T-cell (primary cell): Measurements from ENCODE around the gene FAP. TPM values are rescaled to one million over a fixed set of nuclear protein-coding genes. Genes with fewer than 3 reads are reported as not detected.

Experiments used
- ATAC-seq, 4 experiments: fragments of 200-7000 bp in 3 of 4; fragments of 150-1000 bp in 1 of 4; cut with Tn5 transposase; replicated peaks in 1 of 4; 1 replicate in 3 of 4; 2 replicates in 1 of 4; pipeline ENCODE4 v1.10.0; 2021; ENCODE audit warnings: moderate library complexity in 3 of 4, mild to moderate bottlenecking in 2 of 4, moderate number of reproducible peaks in 1 of 4
- CTCF ChIA-PET, 2 donors: fragments of 300-600 bp; sonication (Branson Sonifier 250); formaldehyde crosslinking; loops; one replicate each; lab custom pipeline; 2022; ENCODE audit warnings: antibody characterized with exemption in 2 of 2; lab: Charles Lee
- POLR2A ChIA-PET, 2 donors: fragments of 300-600 bp; sonication (Branson Sonifier 250); formaldehyde crosslinking; loops; one replicate each; lab custom pipeline; 2022; ENCODE audit warnings: antibody characterized with exemption in 2 of 2; lab: Charles Lee
- DNase-seq, 35 experiments: peaks; one replicate each; pipeline versions ENCODE4 v3.0.0 to v3.0.0-alpha.2; 2013 to 2023
- H3K27ac ChIP-seq: one replicate; pipeline ENCODE4 v1.5.1; 2013; ENCODE audit warnings: low read length
- H3K27me3 ChIP-seq, 2 experiments: replicated peaks in 1 of 2; 1 replicate in 1 of 2; 2 replicates in 1 of 2; pipeline versions ENCODE4 v1.6.1 to v1.7.0; 2013; ENCODE audit warnings: low read length in 1 of 2, mixed read lengths in 1 of 2; ENCODE audit not compliant: control insufficient read depth in 2 of 2, insufficient read depth in 2 of 2; ENCODE audit errors: extremely low read depth in 1 of 2
- H3K36me3 ChIP-seq, 2 donors: 1 replicate in 1 of 2; 2 replicates in 1 of 2; pipeline versions ENCODE4 v1.6.1 to v1.7.0; 2013; ENCODE audit warnings: low read length in 1 of 2; ENCODE audit not compliant: control insufficient read depth in 2 of 2, insufficient read depth in 1 of 2; ENCODE audit errors: extremely low read depth in 1 of 2
- H3K4me1 ChIP-seq, 2 experiments: 1 replicate in 1 of 2; 2 replicates in 1 of 2; pipeline versions ENCODE4 v1.6.1 to v1.7.0; 2013; ENCODE audit warnings: low read length in 2 of 2, mixed read lengths in 1 of 2; ENCODE audit not compliant: insufficient read depth in 2 of 2, control insufficient read depth in 1 of 2; ENCODE audit errors: extremely low read depth in 1 of 2
- H3K4me3 ChIP-seq, 2 donors: 1 replicate in 1 of 2; 2 replicates in 1 of 2; pipeline versions ENCODE4 v1.5.1 to v1.7.0; 2013; ENCODE audit warnings: mild to moderate bottlenecking in 2 of 2, low read length in 1 of 2, moderate library complexity in 1 of 2; ENCODE audit not compliant: control insufficient read depth in 1 of 2; ENCODE audit errors: extremely low read depth in 1 of 2
- H3K9me3 ChIP-seq: 2 replicates; pipeline ENCODE4 v1.7.0; 2013
- H3K27ac Mint-ChIP-seq, 2 donors: one replicate each; pipeline ENCODE4 v1.8.0; 2020 to 2021; ENCODE audit warnings: mild to moderate bottlenecking in 2 of 2, mixed read lengths in 2 of 2
- H3K27me3 Mint-ChIP-seq, 2 donors: one replicate each; pipeline ENCODE4 v1.8.0; 2021 to 2022; ENCODE audit warnings: mixed read lengths in 2 of 2
- H3K36me3 Mint-ChIP-seq: one replicate; pipeline ENCODE4 v1.8.0; 2021; ENCODE audit warnings: mixed read lengths
- H3K4me1 Mint-ChIP-seq, 3 donors: one replicate each; pipeline ENCODE4 v1.8.0; 2020 to 2022; ENCODE audit warnings: mixed read lengths in 3 of 3, mild to moderate bottlenecking in 1 of 3
- H3K4me3 Mint-ChIP-seq, 3 donors: one replicate each; pipeline ENCODE4 v1.8.0; 2020 to 2022; ENCODE audit warnings: mild to moderate bottlenecking in 3 of 3, mixed read lengths in 3 of 3, moderate library complexity in 3 of 3
- H3K9me3 Mint-ChIP-seq, 3 donors: one replicate each; pipeline ENCODE4 v1.8.0; 2020 to 2022; ENCODE audit warnings: mixed read lengths in 3 of 3
- WGBS: methylation state at CpG from one replicate; pipeline ENCODE4 v1.1.5; 2013; ENCODE audit warnings: missing lambda C conversion rate; ENCODE audit not compliant: insufficient coverage; 5-methylcytosine and 5-hydroxymethylcytosine counted together
- total RNA-seq, 35 experiments: library from RNA in 6 of 35; stranded (reverse) in 6 of 35; fragments of 120-200 nt in 1 of 35; gene quantifications; one replicate each; pipeline versions ENCODE4 v1.2.1 to v1.2.4 and lab custom pipeline; 2013 to 2026

The FAP gene
- total RNA-seq, 5 donors from 2014 or later (not counting 1 experiment from before 2014, with no cell fraction given): 0.85 to 0.88 TPM; not detected in 3

GRCh38 chr2:162245061-162245460 is 1.8 kb upstream of the FAP start:
- H3K4me3 ChIP-seq: no peak overlapping the region
- ChIA-PET POLR2A (interaction anchor here in 1 of 2 donors (0.6 kb wide), 1 partner anchor 123 kb away, joined by 7 read pairs; no protein-coding TSS in a partner anchor), CTCF (no interaction called here)
- Mint-ChIP-seq H3K4me1 (no peaks in the 10 kb centered on the region), H3K36me3 (no peaks in the 10 kb centered on the region), H3K4me3 (no peak overlapping the region), H3K27me3 (peaks cover 15 to 21% of the 10 kb centered on the region in 2 donors), H3K27ac (no peak overlapping the region), H3K9me3 (no peaks in the 10 kb centered on the region)
- no peaks in the 10 kb centered on the region for H3K4me1 ChIP-seq
- H3K27me3 ChIP-seq: peaks cover 0 to 2% of the 10 kb centered on the region in 2 experiments
- no peaks in the 10 kb centered on the region for H3K36me3 ChIP-seq
- no peaks in the 10 kb centered on the region for H3K9me3 ChIP-seq
- no peak overlapping the region for H3K27ac ChIP-seq
- no CpG with 5 or more reads among the region's 1 CpG for WGBS
- ATAC-seq (no peak), DNase-seq (no peak)

- Histone ChIP-seq H3K27me3 (peaks cover 0 to 2% of the 10 kb centered on the region in 2 experiments), H3K4me3 (no peak overlapping the region), H3K36me3 (no peaks in the 10 kb centered on the region), H3K4me1 (no peaks in the 10 kb centered on the region), H3K9me3 (no peaks in the 10 kb centered on the region), H3K27ac (no peak overlapping the region)
- Mint-ChIP-seq H3K4me1 (no peaks in the 10 kb centered on the region), H3K4me3 (no peak overlapping the region), H3K36me3 (no peaks in the 10 kb centered on the region), H3K27me3 (peaks cover 18 to 21% of the 10 kb centered on the region in 2 donors), H3K9me3 (no peaks in the 10 kb centered on the region), H3K27ac (no peak overlapping the region)
- DNase-seq: no peak
- ChIA-PET POLR2A (no interaction called here), CTCF (no interaction called here)
- ATAC-seq: no peak
- WGBS: no CpG with 5 or more reads among the region's 2 CpGs
Observed at GRCh38 chr2:162244541-162245031, 1.3 kb upstream of the FAP start.

GRCh38 chr2:162243715-162244114 is 470 bp upstream of the FAP start:
- Histone ChIP-seq H3K9me3 (no peaks in the 10 kb centered on the region), H3K36me3 (no peaks in the 10 kb centered on the region), H3K4me1 (no peaks in the 10 kb centered on the region), H3K27ac (no peak overlapping the region), H3K27me3 (peaks cover 0 to 2% of the 10 kb centered on the region in 2 experiments), H3K4me3 (no peak overlapping the region)
- DNase-seq (no peak), ATAC-seq (no peak)
- Mint-ChIP-seq H3K4me1 (no peaks in the 10 kb centered on the region), H3K27ac (no peak overlapping the region), H3K9me3 (no peaks in the 10 kb centered on the region), H3K27me3 (peaks cover 23 to 25% of the 10 kb centered on the region in 2 donors), H3K4me3 (no peak overlapping the region), H3K36me3 (no peaks in the 10 kb centered on the region)
- CTCF ChIA-PET: no interaction called here
- WGBS: no CpG with 5 or more reads among the region's 1 CpG
- POLR2A ChIA-PET: no interaction called here

- Histone ChIP-seq H3K36me3 (no peaks in the 10 kb centered on the region), H3K27ac (no peak overlapping the region), H3K27me3 (peaks cover 0 to 2% of the 10 kb centered on the region in 2 experiments), H3K9me3 (no peaks in the 10 kb centered on the region), H3K4me1 (no peaks in the 10 kb centered on the region), H3K4me3 (no peak overlapping the region)
- ChIA-PET POLR2A (interaction anchor here in 1 of 2 donors (0.6 kb wide), 1 partner anchor 22 kb away, joined by 3 read pairs; no protein-coding TSS in a partner anchor), CTCF (interaction anchor here in 1 of 2 donors (1.2 kb wide), 1 partner anchor 13 kb away, joined by 3 read pairs; no protein-coding TSS in a partner anchor)
- no peaks in the 10 kb centered on the region for H3K4me1 Mint-ChIP-seq
- H3K36me3 Mint-ChIP-seq: no peaks in the 10 kb centered on the region
- no peaks in the 10 kb centered on the region for H3K9me3 Mint-ChIP-seq
- no peak overlapping the region for H3K4me3 Mint-ChIP-seq
- ATAC-seq (no peak), DNase-seq (no peak)
- H3K27ac Mint-ChIP-seq: no peak overlapping the region
- H3K27me3 Mint-ChIP-seq: peaks cover 18 to 25% of the 10 kb centered on the region in 2 donors
- WGBS: 100% methylated on average over 1 of the region's 5 CpGs
Observed at GRCh38 chr2:162242586-162243280, 512 bp downstream of the FAP start.

GRCh38 chr2:162241571-162241970 is 1.7 kb downstream of the FAP start:
- Mint-ChIP-seq H3K9me3 (no peaks in the 10 kb centered on the region), H3K27me3 (peaks cover 19 to 25% of the 10 kb centered on the region in 2 donors), H3K4me3 (no peak overlapping the region), H3K36me3 (no peaks in the 10 kb centered on the region), H3K4me1 (no peaks in the 10 kb centered on the region), H3K27ac (no peak overlapping the region)
- ATAC-seq: no peak
- DNase-seq: no peak
- H3K4me3 ChIP-seq: no peak overlapping the region
- H3K36me3 ChIP-seq: no peaks in the 10 kb centered on the region
- peaks cover 0 to 2% of the 10 kb centered on the region in 2 experiments for H3K27me3 ChIP-seq
- no peaks in the 10 kb centered on the region for H3K4me1 ChIP-seq
- CTCF ChIA-PET: interaction anchor here in 1 of 2 donors (0.7 to 1.2 kb wide), 2 partner anchors 12 to 22 kb away, joined by 3 to 4 read pairs; no protein-coding TSS in a partner anchor
- H3K9me3 ChIP-seq: no peaks in the 10 kb centered on the region
- no peak overlapping the region for H3K27ac ChIP-seq
- POLR2A ChIA-PET: no interaction called here
- WGBS: no CpG with 5 or more reads among the region's 1 CpG

GRCh38 chr2:162234620-162235462 is 8.4 kb downstream of the FAP start:
- H3K27ac Mint-ChIP-seq: no peak overlapping the region

More at GRCh38 chr2:162234620-162235462, 8.4 kb downstream of the FAP start:
- Histone ChIP-seq H3K4me3 (no peak overlapping the region), H3K36me3 (no peaks in the 10 kb centered on the region), H3K27me3 (no peaks in the 10 kb centered on the region), H3K9me3 (no peaks in the 10 kb centered on the region), H3K4me1 (no peaks in the 10 kb centered on the region), H3K27ac (no peak overlapping the region)
- Mint-ChIP-seq H3K36me3 (no peaks in the 10 kb centered on the region), H3K4me3 (no peak overlapping the region), H3K4me1 (no peaks in the 10 kb centered on the region), H3K9me3 (no peaks in the 10 kb centered on the region), H3K27me3 (peaks cover 12 to 22% of the 10 kb centered on the region in 2 donors)
- CTCF ChIA-PET: no interaction called here
- DNase-seq (no peak), ATAC-seq (no peak)
- WGBS: 95% methylated on average over 13 of the region's 38 CpGs
- POLR2A ChIA-PET: no interaction called here
